ENCODE results near the gene ITPR2.

The ITPR2 gene

GRCh38 chr12:26754148-26754547 lies 78.8 kb downstream of the ITPR2 start:
- POLR2A ChIA-PET (ENCODE audit: low non-redundant PET), result no interaction called here
- DNase-seq (ENCODE audit: low spot score), result no peak
- TF ChIP-seq CTCF (conservative IDR thresholded peaks at IDR 0.05; ENCODE audit: low read depth), result no peak
- H3K27ac ChIP-seq, result no peak overlapping the region
- CTCF ChIA-PET, result interaction anchor here (0.7 kb wide), 2 partner anchors 197 to 518 kb away, joined by 3 to 4 read pairs; no protein-coding TSS in a partner anchor

- DNase-seq (ENCODE audit: low spot score), result no peak
- ChIA-PET POLR2A (ENCODE audit: low non-redundant PET) (no interaction called here), CTCF (no interaction called here)
- TF ChIP-seq CTCF (conservative IDR thresholded peaks at IDR 0.05; ENCODE audit: low read depth), result no peak
- no peak overlapping the region for H3K27ac ChIP-seq
Measured at GRCh38 chr12:26751179-26751578, 81.8 kb downstream of the ITPR2 start.

GRCh38 chr12:26750531-26751175 lies 82.3 kb downstream of the ITPR2 start:
- CTCF ChIA-PET, result interaction anchor here (0.6 kb wide), 1 partner anchor 8 kb away, joined by 3 read pairs; no protein-coding TSS in a partner anchor
- POLR2A ChIA-PET (ENCODE audit: low non-redundant PET), result no interaction called here
- TF ChIP-seq CTCF (conservative IDR thresholded peaks at IDR 0.05; ENCODE audit: low read depth), result no peak
- H3K27ac ChIP-seq, result no peak overlapping the region
- no peak for DNase-seq (ENCODE audit: low spot score)

- peak; percentile 14 for DNase-seq (ENCODE audit: low spot score)
- ChIA-PET CTCF (no interaction called here), POLR2A (ENCODE audit: low non-redundant PET) (no interaction called here)
- TF ChIP-seq CTCF (conservative IDR thresholded peaks at IDR 0.05; ENCODE audit: low read depth), result no peak
- no peak overlapping the region for H3K27ac ChIP-seq
Measured at GRCh38 chr12:26749781-26750180, 83.2 kb downstream of the ITPR2 start.

GRCh38 chr12:26748741-26749431 lies 84.1 kb downstream of the ITPR2 start:
- DNase-seq (ENCODE audit: low spot score), result peak; percentile 42
- no peak overlapping the region for H3K27ac ChIP-seq
- CTCF ChIA-PET, result interaction anchor here (1.1 kb wide), 1 partner anchor 45 kb away, joined by 3 read pairs; no protein-coding TSS in a partner anchor
- no peak for TF ChIP-seq CTCF (conservative IDR thresholded peaks at IDR 0.05; ENCODE audit: low read depth)
- POLR2A ChIA-PET (ENCODE audit: low non-redundant PET), result interaction anchor here (0.6 kb wide), 1 partner anchor 84 kb away, joined by 3 read pairs; the partner anchor contains the start of gene ITPR2

- peak overlapping the region; percentile 49 for H3K27ac ChIP-seq
- no peak for TF ChIP-seq CTCF (conservative IDR thresholded peaks at IDR 0.05; ENCODE audit: low read depth)
- ChIA-PET CTCF (interaction anchor here (1.1 kb wide), 1 partner anchor 45 kb away, joined by 3 read pairs; no protein-coding TSS in a partner anchor), POLR2A (ENCODE audit: low non-redundant PET) (interaction anchor here (0.6 kb wide), 1 partner anchor 85 kb away, joined by 3 read pairs; the partner anchor contains the start of gene ITPR2)
- DNase-seq (ENCODE audit: low spot score), result no peak
Measured at GRCh38 chr12:26748412-26748740, 84.6 kb downstream of the ITPR2 start.

All from RWPE1 (cell line).